ENCODE measurements around the gene RBMX.

RBMX gene

DNA sequence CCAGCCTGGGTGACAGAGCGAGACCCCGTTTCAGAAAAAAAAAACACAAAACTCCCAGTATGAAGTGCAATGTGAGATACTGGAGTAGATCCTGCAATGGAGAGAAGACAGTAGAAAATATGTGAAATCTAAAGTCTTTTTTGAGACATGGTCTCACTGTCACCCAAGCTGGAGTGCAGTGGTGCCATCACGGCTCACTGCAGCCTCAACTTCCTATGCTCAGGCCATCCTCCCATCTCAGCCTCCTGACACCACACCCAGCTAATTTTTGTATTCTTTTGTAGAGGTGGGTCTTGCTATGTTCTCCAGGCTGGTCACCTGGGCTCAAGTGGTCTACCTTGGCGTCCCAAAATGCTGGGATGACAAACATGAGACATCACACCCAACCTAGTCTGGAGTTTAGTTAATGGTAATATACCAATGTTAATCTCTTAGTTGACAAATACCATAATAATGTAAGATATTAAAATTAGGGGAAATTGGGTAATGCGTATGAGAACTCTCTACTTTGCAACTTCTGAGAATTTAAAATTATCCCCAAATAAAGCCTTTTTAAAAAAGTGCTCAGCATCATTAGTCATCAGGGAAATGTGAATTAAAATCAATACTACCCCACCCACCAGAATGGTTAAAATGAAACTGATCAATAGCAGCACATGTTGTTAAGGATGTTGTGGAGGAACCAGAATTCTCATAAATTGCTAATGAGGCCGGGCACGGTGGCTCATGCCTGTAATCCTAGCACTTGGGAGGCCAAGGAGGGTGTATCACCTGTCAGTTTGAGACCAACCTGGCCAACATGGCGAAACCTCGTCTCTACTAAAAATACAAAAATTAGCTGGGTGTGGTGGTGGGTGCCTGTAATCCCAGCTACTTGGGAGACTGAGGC is 15.0 kb downstream of the RBMX start:
- TF ChIP-seq, protein P1, sequence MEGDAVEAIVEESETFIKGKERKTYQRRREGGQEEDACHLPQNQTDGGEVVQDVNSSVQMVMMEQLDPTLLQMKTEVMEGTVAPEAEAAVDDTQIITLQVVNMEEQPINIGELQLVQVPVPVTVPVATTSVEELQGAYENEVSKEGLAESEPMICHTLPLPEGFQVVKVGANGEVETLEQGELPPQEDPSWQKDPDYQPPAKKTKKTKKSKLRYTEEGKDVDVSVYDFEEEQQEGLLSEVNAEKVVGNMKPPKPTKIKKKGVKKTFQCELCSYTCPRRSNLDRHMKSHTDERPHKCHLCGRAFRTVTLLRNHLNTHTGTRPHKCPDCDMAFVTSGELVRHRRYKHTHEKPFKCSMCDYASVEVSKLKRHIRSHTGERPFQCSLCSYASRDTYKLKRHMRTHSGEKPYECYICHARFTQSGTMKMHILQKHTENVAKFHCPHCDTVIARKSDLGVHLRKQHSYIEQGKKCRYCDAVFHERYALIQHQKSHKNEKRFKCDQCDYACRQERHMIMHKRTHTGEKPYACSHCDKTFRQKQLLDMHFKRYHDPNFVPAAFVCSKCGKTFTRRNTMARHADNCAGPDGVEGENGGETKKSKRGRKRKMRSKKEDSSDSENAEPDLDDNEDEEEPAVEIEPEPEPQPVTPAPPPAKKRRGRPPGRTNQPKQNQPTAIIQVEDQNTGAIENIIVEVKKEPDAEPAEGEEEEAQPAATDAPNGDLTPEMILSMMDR (IDR thresholded peaks at IDR 0.05; ENCODE audit: low read depth, low read length): no peak
- H3K4me3 ChIP-seq (replicated peaks in 1 of 2; ENCODE audit: low read depth in 2 of 2, low read length in 2 of 2): no peak overlapping the region
- DNase-seq (ENCODE audit: low read depth in 2 of 2): no peak

DNA sequence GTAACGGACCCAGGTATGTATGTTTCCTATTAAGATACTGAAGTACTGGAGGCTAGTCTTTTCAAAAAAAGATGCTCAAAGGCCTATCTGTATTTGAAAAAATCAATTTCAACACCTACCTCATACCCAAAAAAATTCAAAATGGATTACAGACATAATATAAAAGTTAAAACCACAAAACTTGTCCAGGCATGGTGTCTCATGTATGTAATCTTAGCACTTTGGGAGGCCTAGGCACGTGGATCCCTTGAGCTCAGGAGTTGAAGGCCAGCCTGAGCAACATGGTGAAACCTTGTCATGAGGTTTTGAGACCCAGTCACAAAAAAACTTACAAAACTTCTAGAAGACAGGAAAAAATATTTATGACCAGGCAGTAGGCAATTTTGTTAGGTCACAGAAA is 16.7 kb downstream of the RBMX start:
- no peak overlapping the region for H3K4me3 ChIP-seq (replicated peaks in 1 of 2; ENCODE audit: low read depth in 2 of 2, low read length in 2 of 2)
- DNase-seq (ENCODE audit: low read depth in 2 of 2): no peak
- TF ChIP-seq, protein P1 (IDR thresholded peaks at IDR 0.05; ENCODE audit: low read depth, low read length): no peak

DNA sequence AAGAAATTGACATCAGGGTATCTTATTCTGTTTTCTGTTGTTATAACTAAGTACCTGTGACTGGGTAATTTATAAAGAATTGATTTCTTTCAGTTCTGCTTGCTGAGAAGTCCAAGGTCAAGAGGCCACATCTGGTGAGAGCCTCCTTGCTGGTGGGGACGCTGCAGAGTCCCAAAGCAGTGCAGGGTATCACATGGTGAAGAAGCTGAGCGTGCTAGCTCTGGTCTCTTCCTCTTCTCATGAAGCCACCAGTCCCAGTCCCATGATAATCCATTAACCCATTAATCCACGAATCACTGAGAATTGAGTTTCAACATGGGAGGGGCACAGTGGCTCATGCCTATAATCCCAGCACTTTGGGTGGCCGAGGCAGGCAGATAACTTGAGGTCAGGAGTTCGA is 18.0 kb downstream of the RBMX start:
- no peak for DNase-seq (ENCODE audit: low read depth in 2 of 2)
- no peak overlapping the region for H3K4me3 ChIP-seq (replicated peaks in 1 of 2; ENCODE audit: low read depth in 2 of 2, low read length in 2 of 2)
- TF ChIP-seq, protein P1 (IDR thresholded peaks at IDR 0.05; ENCODE audit: low read depth, low read length): no peak

DNA sequence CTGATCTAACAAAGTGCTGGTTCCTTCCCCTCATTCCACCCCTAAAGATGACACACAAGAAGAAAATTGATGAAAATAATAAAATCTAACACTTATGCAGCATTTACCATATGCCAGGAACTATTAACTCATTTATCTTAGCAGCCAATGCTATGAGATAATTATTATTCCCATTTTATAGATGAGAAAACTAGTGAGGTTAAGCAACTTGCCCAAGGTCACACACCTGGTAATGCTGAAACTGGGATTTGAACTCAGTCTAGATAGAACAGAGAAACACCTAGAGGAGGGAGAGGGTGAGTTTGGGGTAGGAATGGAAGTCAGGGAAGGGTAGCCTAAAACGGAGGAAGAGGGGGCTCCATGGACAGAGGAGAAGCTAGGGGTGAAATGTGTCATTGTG is 18.6 kb downstream of the RBMX start:
- TF ChIP-seq, protein P1 (IDR thresholded peaks at IDR 0.05; ENCODE audit: low read depth, low read length): no peak
- no peak for DNase-seq (ENCODE audit: low read depth in 2 of 2)
- no peak overlapping the region for H3K4me3 ChIP-seq (replicated peaks in 1 of 2; ENCODE audit: low read depth in 2 of 2, low read length in 2 of 2)

DNA sequence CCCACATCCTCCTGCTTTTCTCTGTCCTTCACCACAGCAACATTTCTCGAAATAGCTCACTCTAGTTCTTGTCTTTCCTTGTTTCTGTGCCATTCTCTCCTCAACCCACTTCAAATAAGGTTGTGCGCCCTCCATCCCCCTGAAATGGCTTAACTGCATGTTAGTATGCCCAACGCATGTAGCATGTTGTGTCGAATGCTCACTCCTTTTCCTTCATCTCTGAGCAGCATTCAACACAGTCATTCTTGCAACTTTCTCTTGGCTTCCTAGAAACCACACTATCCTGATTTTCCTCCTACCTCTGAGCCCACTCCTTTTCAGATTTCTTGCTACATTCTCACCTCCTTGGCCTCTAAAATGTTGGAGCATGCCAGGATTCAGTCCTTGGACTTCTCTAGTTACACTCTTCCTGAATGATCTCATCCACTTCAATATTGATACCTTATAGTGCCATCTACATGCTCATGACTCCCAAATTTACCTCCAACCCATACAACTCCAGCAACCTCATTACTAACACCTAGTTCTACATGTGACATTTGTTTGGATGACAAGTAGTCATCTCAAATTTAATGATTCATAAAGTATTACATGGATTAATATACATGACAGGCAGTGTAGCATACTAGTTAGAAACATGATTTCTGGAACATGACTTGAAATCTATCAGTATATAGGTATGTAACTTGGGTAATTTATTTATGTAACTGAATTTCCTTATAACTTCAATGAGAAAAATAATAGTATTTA is 22.3 kb downstream of the RBMX start:
- no peak overlapping the region for H3K4me3 ChIP-seq (replicated peaks in 1 of 2; ENCODE audit: low read depth in 2 of 2, low read length in 2 of 2)
- DNase-seq (ENCODE audit: low read depth in 2 of 2): no peak
- TF ChIP-seq, protein P1 (IDR thresholded peaks at IDR 0.05; ENCODE audit: low read depth, low read length): no peak

DNA sequence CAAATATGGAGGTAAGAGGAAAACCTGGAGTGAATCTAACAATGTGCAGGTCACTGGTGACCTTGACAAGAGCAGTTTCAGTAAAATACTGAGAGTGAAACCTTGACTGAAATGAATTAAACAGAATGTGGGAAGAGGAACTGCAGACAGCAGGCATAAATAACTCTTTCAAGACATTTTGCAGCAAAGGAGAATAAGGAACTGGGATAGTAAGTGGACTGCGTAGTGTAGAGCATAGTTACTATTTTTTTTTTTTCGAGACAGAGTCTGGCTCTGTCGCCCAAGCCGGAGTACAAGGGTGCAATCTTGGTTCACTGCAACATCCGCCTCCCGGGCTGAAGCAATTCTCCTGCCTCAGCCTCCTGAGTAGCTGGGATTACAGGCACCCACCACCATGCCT is 24.0 kb downstream of the RBMX start:
- no peak overlapping the region for H3K4me3 ChIP-seq (replicated peaks in 1 of 2; ENCODE audit: low read depth in 2 of 2, low read length in 2 of 2)
- TF ChIP-seq, protein P1 (IDR thresholded peaks at IDR 0.05; ENCODE audit: low read depth, low read length): no peak
- DNase-seq (ENCODE audit: low read depth in 2 of 2): no peak

Data from cardiac fibroblast (primary cell).